ENCODE results near the gene LEP.

GRCh38 chr7:128234476-128235026 is 6.5 kb upstream of the LEP start:
- TF ChIP-seq CTCF (IDR thresholded peaks at IDR 0.05; ENCODE audit: borderline replicate concordance, extremely low read depth, low read length, poor library complexity, severe bottlenecking) (no peak), EZH2 (IDR thresholded peaks at IDR 0.05; ENCODE audit: borderline replicate concordance, low read depth, low read length, severe bottlenecking) (no peak)

All from DND-41 (cell line).